HCT116 (cell line): ENCODE results near the gene GTF2H1. TPM values are rescaled to one million over a fixed set of nuclear protein-coding genes. Genes with fewer than 3 reads are reported as not detected.

Experiments
- ATAC-seq: fragments of 200-7000 bp; cut with Tn5 transposase; 2 replicates; pipeline ENCODE4 v1.9.1; 2020; ENCODE audit warnings: mild to moderate bottlenecking, moderate library complexity
- BruUV-seq: library from RNA; stranded (reverse); fragments of 400-500 nt; replicated peaks from 2 replicates; lab custom pipeline; 2021; lab: Mats Ljungman, UMichigan
- CTCF ChIA-PET: fragments of 300-600 bp; sonication (Branson Sonifier 250); formaldehyde crosslinking; loops from one replicate; lab custom pipeline; 2021; ENCODE audit warnings: antibody characterized with exemption; lab: Charles Lee
- POLR2A ChIA-PET: fragments of 300-600, 350-600 bp; sonication (Branson Sonifier 250); formaldehyde crosslinking; loops from one replicate; lab custom pipeline; 2021; ENCODE audit warnings: antibody characterized with exemption; lab: Charles Lee
- RAD21 ChIA-PET, 2 experiments: fragments of 300-600 bp; sonication (Branson Sonifier 250); formaldehyde crosslinking; loops; one replicate each; lab custom pipeline; 2023; ENCODE audit warnings: low total read pairs in 2 of 2; ENCODE audit not compliant: uncharacterized antibody in 2 of 2, unreplicated experiment in 2 of 2, low non-redundant PET in 1 of 2; lab: Charles Lee
- DNase-seq: peaks from one replicate; pipeline ENCODE4 v3.0.0-alpha.2; 2010; ENCODE audit warnings: low read depth, low spot score
- H2AFZ ChIP-seq: fragments of 200-600 bp; shearing (Covaris generic), sonication (generic); 2 replicates; pipeline ENCODE4 v1.6.1; 2017; ENCODE audit warnings: low read depth, mixed run types, mixed read lengths, antibody characterized with exemption, low read length; ENCODE audit not compliant: poor library complexity, severe bottlenecking
- H3K27ac ChIP-seq: 2 replicates; pipeline ENCODE4 v1.5.1; 2012; ENCODE audit warnings: low read depth, low read length
- H3K27me3 ChIP-seq: fragments of 200-600 bp; sonication (generic); 2 replicates; pipeline ENCODE4 v1.6.1; 2016; ENCODE audit warnings: mixed run types, low read length, mixed read lengths; ENCODE audit not compliant: insufficient read depth
- H3K36me3 ChIP-seq, 2 experiments: fragments of 200-500 bp in 1 of 2; fragments of 200-600 bp in 1 of 2; sonication (Bioruptor generic) in 1 of 2; sonication (generic) in 1 of 2; 2 replicates each; pipeline versions ENCODE4 v1.5.1 to v1.6.1; 2014 to 2016; ENCODE audit warnings: low read length in 2 of 2, inconsistent platforms in 1 of 2, mixed read lengths in 1 of 2, mixed run types in 1 of 2; ENCODE audit not compliant: insufficient read depth in 2 of 2, control insufficient read depth in 1 of 2
- H3K4me1 ChIP-seq, 2 experiments: fragments of 200-600 bp in 1 of 2; sonication (generic) in 1 of 2; 2 replicates each; pipeline versions ENCODE4 v1.5.1 to v1.6.1; 2012 to 2017; ENCODE audit warnings: low read length in 2 of 2, inconsistent platforms in 1 of 2, mild to moderate bottlenecking in 1 of 2, mixed read lengths in 1 of 2, mixed run types in 1 of 2, moderate library complexity in 1 of 2; ENCODE audit not compliant: insufficient read depth in 2 of 2, control insufficient read depth in 1 of 2
- H3K4me2 ChIP-seq: fragments of 200-600 bp; sonication (generic); 2 replicates; pipeline ENCODE4 v1.6.1; 2017; ENCODE audit warnings: mixed run types, low read length, mixed read lengths
- H3K4me3 ChIP-seq, 2 experiments: fragments of 200-600 bp in 1 of 2; sonication (generic) in 1 of 2; replicated peaks in 1 of 2; 2 replicates each; pipeline ENCODE4 v1.5.1; 2011 to 2016; ENCODE audit warnings: low read length in 2 of 2, control low read depth in 1 of 2, low read depth in 1 of 2, mild to moderate bottlenecking in 1 of 2, mixed read lengths in 1 of 2, mixed run types in 1 of 2
- H3K79me2 ChIP-seq: fragments of 200-600 bp; sonication (generic); 2 replicates; pipeline ENCODE4 v1.6.1; 2017; ENCODE audit warnings: mild to moderate bottlenecking, mixed run types, low read length, moderate library complexity, mixed read lengths; ENCODE audit not compliant: insufficient read depth
- H3K9ac ChIP-seq: fragments of 200-600 bp; sonication (generic); 2 replicates; pipeline ENCODE4 v1.6.1; 2016; ENCODE audit warnings: low read length, mixed read lengths
- H3K9me2 ChIP-seq: fragments of 200-600 bp; sonication (generic), shearing (Covaris generic); 2 replicates; pipeline ENCODE4 v1.6.1; 2017; ENCODE audit warnings: mixed run types, mild to moderate bottlenecking, moderate library complexity; ENCODE audit not compliant: insufficient read depth
- H3K9me3 ChIP-seq, 2 experiments: fragments of 200-500 bp in 1 of 2; fragments of 200-600 bp in 1 of 2; sonication (Bioruptor generic) in 1 of 2; sonication (generic) in 1 of 2; 2 replicates each; pipeline ENCODE4 v1.6.1; 2014 to 2017; ENCODE audit warnings: low read length in 2 of 2, mixed read lengths in 2 of 2, inconsistent platforms in 1 of 2, low read depth in 1 of 2, mild to moderate bottlenecking in 1 of 2, mixed run types in 1 of 2, moderate library complexity in 1 of 2; ENCODE audit not compliant: control insufficient read depth in 1 of 2, insufficient read depth in 1 of 2
- H4K20me1 ChIP-seq: fragments of 200-600 bp; sonication (generic), shearing (Covaris generic); 2 replicates; pipeline ENCODE4 v1.6.1; 2017; ENCODE audit warnings: mixed run types, mild to moderate bottlenecking, moderate library complexity; ENCODE audit not compliant: insufficient read depth
- CBX3 ChIP-seq: IDR thresholded peaks from 2 replicates; pipeline ENCODE4 v1.6.1; 2012; ENCODE audit warnings: low read depth
- CEBPB ChIP-seq: IDR thresholded peaks from 2 replicates; pipeline ENCODE4 v1.6.1; 2012; ENCODE audit warnings: low read depth
- EGR1 ChIP-seq: IDR thresholded peaks from 2 replicates; pipeline ENCODE4 v1.6.1; 2012; ENCODE audit warnings: low read depth
- ELF1 ChIP-seq: IDR thresholded peaks from 2 replicates; pipeline ENCODE4 v1.6.1; 2012; ENCODE audit warnings: low read depth, borderline replicate concordance
- EZH2 ChIP-seq: fragments of 200-600 bp; sonication (generic); IDR thresholded peaks from 2 replicates; pipeline ENCODE4 v1.6.1; 2017; ENCODE audit warnings: antibody characterized with exemption, mixed run types
- EZH2phosphoT487 ChIP-seq: fragments of 200-600 bp; IDR thresholded peaks from 2 replicates; pipeline ENCODE4 v1.6.1; 2018; ENCODE audit warnings: antibody characterized with exemption, borderline replicate concordance
- FOSL1 ChIP-seq: IDR thresholded peaks from 2 replicates; pipeline ENCODE4 v1.6.1; 2012; ENCODE audit warnings: low read depth
- JUND ChIP-seq: IDR thresholded peaks from 2 replicates; pipeline ENCODE4 v1.6.1; 2012
- POLR2A ChIP-seq: IDR thresholded peaks from 2 replicates; pipeline ENCODE4 v1.7.0; 2011; ENCODE audit warnings: borderline replicate concordance; ENCODE audit not compliant: insufficient read depth, insufficient read length; ENCODE audit errors: extremely low read depth
- POLR2AphosphoS5 ChIP-seq: IDR thresholded peaks from 2 replicates; pipeline ENCODE4 v1.6.1; 2011; ENCODE audit warnings: mild to moderate bottlenecking, low read depth, low read length, moderate library complexity
- RAD21 ChIP-seq: IDR thresholded peaks from 2 replicates; pipeline ENCODE4 v1.6.1; 2012; ENCODE audit warnings: low read depth, mild to moderate bottlenecking
- SIN3A ChIP-seq: IDR thresholded peaks from 2 replicates; pipeline ENCODE4 v1.6.1; 2012; ENCODE audit warnings: low read depth
- SP1 ChIP-seq: IDR thresholded peaks from 2 replicates; pipeline ENCODE4 v1.6.1; 2012; ENCODE audit warnings: low read depth
- SRF ChIP-seq: IDR thresholded peaks from 2 replicates; pipeline ENCODE4 v1.6.1; 2012; ENCODE audit warnings: low read depth
- TCF7L2 ChIP-seq: IDR thresholded peaks from 2 replicates; pipeline ENCODE4 v1.7.0; 2011; ENCODE audit warnings: borderline replicate concordance, inconsistent platforms; ENCODE audit not compliant: insufficient read depth, insufficient read length; ENCODE audit errors: extremely low read depth
- ZNF274 ChIP-seq: fragments of 200-500 bp; sonication (Bioruptor generic); IDR thresholded peaks from 2 replicates; pipeline ENCODE4 v1.6.1; 2014; ENCODE audit warnings: mild to moderate bottlenecking, low read depth, low read length, inconsistent platforms
- intact Hi-C: fragments of 100-400 bp; cut with micrococcal nuclease; formaldehyde crosslinking; loops from 2 replicates; pipeline ENCODE4 v1.10.0; 2022
- total RNA-seq: library from RNA; stranded (reverse); gene quantifications from one replicate; pipeline ENCODE4 v1.2.1, GENCODE V29; 2021; ENCODE audit not compliant: unreplicated experiment
- TF ChIP-seq, protein P1 (sequence below): IDR thresholded peaks from 2 replicates; pipeline ENCODE4 v1.6.1; 2012
- TF ChIP-seq, protein P2 (sequence below): IDR thresholded peaks from 2 replicates; pipeline ENCODE4 v1.6.1; 2011; ENCODE audit warnings: mild to moderate bottlenecking, low read length, moderate library complexity; ENCODE audit not compliant: insufficient replicate concordance; ENCODE audit errors: extremely low read depth
- TF ChIP-seq, protein P3 (sequence below), 3 experiments: fragments of 200-600 bp in 1 of 3; sonication (generic) in 1 of 3; IDR thresholded peaks in 2 of 3; conservative IDR thresholded peaks in 1 of 3; 2 replicates each; pipeline ENCODE4 v1.5.1; 2012 to 2017; ENCODE audit warnings: low read depth in 2 of 3, low read length in 2 of 3, antibody characterized with exemption in 1 of 3, borderline replicate concordance in 1 of 3, control low read depth in 1 of 3, mild to moderate bottlenecking in 1 of 3, mixed read lengths in 1 of 3, mixed run types in 1 of 3, moderate library complexity in 1 of 3; ENCODE audit not compliant: insufficient read depth in 1 of 3

The GTF2H1 gene
- total RNA-seq, 1 experiment from 2014 or later: 37.3 TPM

DNA sequence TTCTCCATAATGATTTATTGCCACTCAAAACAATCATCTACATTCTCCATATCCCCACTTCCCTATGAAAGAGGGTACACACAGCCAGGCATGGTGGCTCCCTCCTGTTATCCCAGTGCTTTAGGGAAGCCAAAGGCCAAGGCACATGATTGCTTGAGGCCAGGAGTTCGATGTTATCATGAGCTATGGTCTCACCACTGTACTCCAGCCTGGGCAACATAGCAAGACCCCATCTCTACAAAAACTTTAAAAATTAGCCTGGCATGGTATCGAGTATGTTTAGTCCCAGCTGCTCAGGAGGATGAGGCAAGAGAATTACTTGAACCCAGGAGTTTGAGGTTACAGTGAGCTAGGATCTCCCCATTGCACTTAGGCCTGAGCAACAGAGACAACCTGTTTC lies 6.5 kb upstream of the GTF2H1 start:
- Histone ChIP-seq H3K9ac (no peak overlapping the region), H3K4me2 (no peak overlapping the region)
- RAD21 ChIA-PET: no interaction called here
- TF ChIP-seq FOSL1 (no peak), EZH2 (no peak), EGR1 (no peak), JUND (no peak), POLR2A (no peak), POLR2AphosphoS5 (no peak), ELF1 (no peak), SP1 (no peak), CBX3 (no peak), SRF (no peak), SIN3A (no peak), EZH2phosphoT487 (no peak)
- TF ChIP-seq, protein P1, sequence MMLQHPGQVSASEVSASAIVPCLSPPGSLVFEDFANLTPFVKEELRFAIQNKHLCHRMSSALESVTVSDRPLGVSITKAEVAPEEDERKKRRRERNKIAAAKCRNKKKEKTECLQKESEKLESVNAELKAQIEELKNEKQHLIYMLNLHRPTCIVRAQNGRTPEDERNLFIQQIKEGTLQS: no peak
- TF ChIP-seq, all 23 proteins: peak for 0
- BruUV-seq: no TSS peak
- H3K4me1 ChIP-seq: peaks cover 2 to 14% of the 10 kb centered on the region in 2 experiments; a peak in 3 of 4 replicates
- no peak overlapping the region for H3K27ac ChIP-seq
- DNase-seq: no peak
- no peaks in the 10 kb centered on the region for H3K9me2 ChIP-seq
- intact Hi-C loops: no loop called here
- H3K9me3 ChIP-seq: no peaks in the 10 kb centered on the region
- ChIA-PET CTCF (no interaction called here), POLR2A (interaction anchor here (0.8 kb wide), 1 partner anchor 9 kb away, joined by 4 read pairs; no protein-coding TSS in a partner anchor)
- H2AFZ ChIP-seq: no peak overlapping the region
- no peak for ATAC-seq
- no peaks in the 10 kb centered on the region for H3K27me3 ChIP-seq
- peaks cover 74% of the 10 kb centered on the region for H3K79me2 ChIP-seq
- no peak overlapping the region for H3K4me3 ChIP-seq
- H4K20me1 ChIP-seq: no peaks in the 10 kb centered on the region
- peaks cover 3 to 6% of the 10 kb centered on the region in 2 experiments; a peak in 1 of 4 replicates for H3K36me3 ChIP-seq

DNA sequence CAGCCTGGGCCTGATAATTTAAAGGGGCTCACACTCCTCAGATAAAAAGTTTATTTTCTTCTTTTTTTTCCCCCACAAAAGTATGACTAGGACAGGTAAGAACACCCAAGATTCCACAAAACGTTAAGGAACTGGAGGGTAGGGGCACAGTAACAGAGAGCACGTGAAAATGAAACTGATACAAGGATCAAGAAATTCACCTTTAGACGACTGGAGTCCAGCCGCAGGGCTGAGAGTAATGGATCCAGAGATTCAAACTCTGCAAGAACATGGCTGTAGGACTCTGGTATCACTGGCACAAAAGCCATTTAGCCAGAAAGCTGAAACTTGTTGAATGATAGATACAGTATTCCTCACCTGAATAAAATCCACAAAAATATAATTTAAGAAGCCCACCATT lies 4.8 kb upstream of the GTF2H1 start:
- intact Hi-C loops: no loop called here
- Histone ChIP-seq H3K27ac (no peak overlapping the region), H3K79me2 (peaks cover 76% of the 10 kb centered on the region), H3K9me3 (no peaks in the 10 kb centered on the region), H3K9ac (no peak overlapping the region), H3K4me1 (peaks cover 3 to 18% of the 10 kb centered on the region in 2 experiments; a peak in 3 of 4 replicates), H2AFZ (no peak overlapping the region), H3K27me3 (no peaks in the 10 kb centered on the region), H3K36me3 (no peaks in the 10 kb centered on the region), H4K20me1 (no peaks in the 10 kb centered on the region), H3K9me2 (no peaks in the 10 kb centered on the region), H3K4me2 (no peak overlapping the region), H3K4me3 (no peak overlapping the region)
- BruUV-seq: no TSS peak
- ChIA-PET POLR2A (no interaction called here), CTCF (no interaction called here), RAD21 (no interaction called here)
- ATAC-seq (no peak), DNase-seq (no peak)
- TF ChIP-seq ZNF274 (no peak), TCF7L2 (no peak), POLR2A (no peak), FOSL1 (no peak), POLR2AphosphoS5 (no peak), RAD21 (no peak), CEBPB (no peak), SP1 (no peak), EZH2 (no peak)
- TF ChIP-seq, protein P2, sequence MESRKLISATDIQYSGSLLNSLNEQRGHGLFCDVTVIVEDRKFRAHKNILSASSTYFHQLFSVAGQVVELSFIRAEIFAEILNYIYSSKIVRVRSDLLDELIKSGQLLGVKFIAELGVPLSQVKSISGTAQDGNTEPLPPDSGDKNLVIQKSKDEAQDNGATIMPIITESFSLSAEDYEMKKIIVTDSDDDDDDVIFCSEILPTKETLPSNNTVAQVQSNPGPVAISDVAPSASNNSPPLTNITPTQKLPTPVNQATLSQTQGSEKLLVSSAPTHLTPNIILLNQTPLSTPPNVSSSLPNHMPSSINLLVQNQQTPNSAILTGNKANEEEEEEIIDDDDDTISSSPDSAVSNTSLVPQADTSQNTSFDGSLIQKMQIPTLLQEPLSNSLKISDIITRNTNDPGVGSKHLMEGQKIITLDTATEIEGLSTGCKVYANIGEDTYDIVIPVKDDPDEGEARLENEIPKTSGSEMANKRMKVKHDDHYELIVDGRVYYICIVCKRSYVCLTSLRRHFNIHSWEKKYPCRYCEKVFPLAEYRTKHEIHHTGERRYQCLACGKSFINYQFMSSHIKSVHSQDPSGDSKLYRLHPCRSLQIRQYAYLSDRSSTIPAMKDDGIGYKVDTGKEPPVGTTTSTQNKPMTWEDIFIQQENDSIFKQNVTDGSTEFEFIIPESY: no peak
- TF ChIP-seq, protein P3, sequence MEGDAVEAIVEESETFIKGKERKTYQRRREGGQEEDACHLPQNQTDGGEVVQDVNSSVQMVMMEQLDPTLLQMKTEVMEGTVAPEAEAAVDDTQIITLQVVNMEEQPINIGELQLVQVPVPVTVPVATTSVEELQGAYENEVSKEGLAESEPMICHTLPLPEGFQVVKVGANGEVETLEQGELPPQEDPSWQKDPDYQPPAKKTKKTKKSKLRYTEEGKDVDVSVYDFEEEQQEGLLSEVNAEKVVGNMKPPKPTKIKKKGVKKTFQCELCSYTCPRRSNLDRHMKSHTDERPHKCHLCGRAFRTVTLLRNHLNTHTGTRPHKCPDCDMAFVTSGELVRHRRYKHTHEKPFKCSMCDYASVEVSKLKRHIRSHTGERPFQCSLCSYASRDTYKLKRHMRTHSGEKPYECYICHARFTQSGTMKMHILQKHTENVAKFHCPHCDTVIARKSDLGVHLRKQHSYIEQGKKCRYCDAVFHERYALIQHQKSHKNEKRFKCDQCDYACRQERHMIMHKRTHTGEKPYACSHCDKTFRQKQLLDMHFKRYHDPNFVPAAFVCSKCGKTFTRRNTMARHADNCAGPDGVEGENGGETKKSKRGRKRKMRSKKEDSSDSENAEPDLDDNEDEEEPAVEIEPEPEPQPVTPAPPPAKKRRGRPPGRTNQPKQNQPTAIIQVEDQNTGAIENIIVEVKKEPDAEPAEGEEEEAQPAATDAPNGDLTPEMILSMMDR (IDR thresholded peaks at IDR 0.05 in 2 of 3, conservative IDR thresholded peaks at IDR 0.05 in 1 of 3; ENCODE audit: borderline replicate concordance in 1 of 3, insufficient read depth in 1 of 3, low read depth in 2 of 3, low read length in 2 of 3): no peak
